Stomach (tissue), 4 donors: Measurements from ENCODE around the gene ZNF598.

Source experiments
- POLR2A ChIP-seq, 4 donors: fragments of 450-650 bp; IDR thresholded peaks; one replicate each; pipeline ENCODE4 v1.6.1; 2016; ENCODE audit warnings: antibody characterized with exemption in 4 of 4, control low read depth in 2 of 4, mild to moderate bottlenecking in 1 of 4, moderate library complexity in 1 of 4
- POLR2AphosphoS5 ChIP-seq, 3 donors: sonication (generic); formaldehyde crosslinking; IDR thresholded peaks; one replicate each; pipeline ENCODE4 v1.6.1; 2016; ENCODE audit warnings: antibody characterized with exemption in 3 of 3
- TF ChIP-seq, protein P1 (sequence below), 7 experiments: fragments of 450-650 bp in 4 of 7; fragments of 200-600 bp in 3 of 7; sonication (generic) in 3 of 7; IDR thresholded peaks; one replicate each; pipeline ENCODE4 v1.5.1; 2016 to 2019; ENCODE audit warnings: antibody characterized with exemption in 7 of 7, control low read depth in 2 of 7, mild to moderate bottlenecking in 1 of 7

DNA sequence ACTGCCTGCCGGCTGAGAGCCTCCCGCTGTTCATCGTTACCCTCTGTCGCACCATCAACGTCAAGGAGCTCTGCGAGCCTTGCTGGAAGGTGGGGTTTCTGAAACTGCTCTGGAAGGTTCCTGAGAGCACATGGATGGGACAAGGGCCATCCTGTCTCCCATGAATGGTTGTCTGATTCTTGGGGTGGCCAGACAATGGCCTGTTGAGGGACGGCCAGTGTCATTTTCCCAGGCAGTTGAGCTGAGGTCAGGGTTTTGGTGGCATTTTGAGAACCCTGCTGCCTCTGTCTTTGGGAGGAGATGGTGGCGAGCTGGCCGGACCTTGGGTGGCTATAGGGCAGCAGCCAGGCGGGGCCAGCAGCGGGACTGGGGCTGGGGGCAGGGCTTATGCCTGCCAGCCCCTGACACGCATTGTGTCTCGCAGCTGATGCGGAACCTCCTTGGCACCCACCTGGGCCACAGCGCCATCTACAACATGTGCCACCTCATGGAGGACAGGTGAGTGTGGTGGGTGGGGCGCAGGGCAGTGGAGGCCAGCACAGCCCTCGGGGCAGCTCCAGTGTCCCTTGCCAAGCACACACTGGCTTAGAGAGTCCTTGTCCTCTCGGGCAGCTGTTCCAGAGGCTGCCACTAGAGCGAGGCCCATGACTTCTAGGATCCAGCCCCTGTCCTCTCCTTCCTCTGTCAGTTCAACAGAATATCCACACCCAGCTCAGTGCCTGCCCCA, 47.2 kb upstream of the ZNF598 start:
- no peak for TF ChIP-seq POLR2A (IDR thresholded peaks at IDR 0.05)
- TF ChIP-seq, protein P1, sequence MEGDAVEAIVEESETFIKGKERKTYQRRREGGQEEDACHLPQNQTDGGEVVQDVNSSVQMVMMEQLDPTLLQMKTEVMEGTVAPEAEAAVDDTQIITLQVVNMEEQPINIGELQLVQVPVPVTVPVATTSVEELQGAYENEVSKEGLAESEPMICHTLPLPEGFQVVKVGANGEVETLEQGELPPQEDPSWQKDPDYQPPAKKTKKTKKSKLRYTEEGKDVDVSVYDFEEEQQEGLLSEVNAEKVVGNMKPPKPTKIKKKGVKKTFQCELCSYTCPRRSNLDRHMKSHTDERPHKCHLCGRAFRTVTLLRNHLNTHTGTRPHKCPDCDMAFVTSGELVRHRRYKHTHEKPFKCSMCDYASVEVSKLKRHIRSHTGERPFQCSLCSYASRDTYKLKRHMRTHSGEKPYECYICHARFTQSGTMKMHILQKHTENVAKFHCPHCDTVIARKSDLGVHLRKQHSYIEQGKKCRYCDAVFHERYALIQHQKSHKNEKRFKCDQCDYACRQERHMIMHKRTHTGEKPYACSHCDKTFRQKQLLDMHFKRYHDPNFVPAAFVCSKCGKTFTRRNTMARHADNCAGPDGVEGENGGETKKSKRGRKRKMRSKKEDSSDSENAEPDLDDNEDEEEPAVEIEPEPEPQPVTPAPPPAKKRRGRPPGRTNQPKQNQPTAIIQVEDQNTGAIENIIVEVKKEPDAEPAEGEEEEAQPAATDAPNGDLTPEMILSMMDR (IDR thresholded peaks at IDR 0.05), result no peak
- no peak for TF ChIP-seq POLR2AphosphoS5 (IDR thresholded peaks at IDR 0.05)
